Central memory CD8-positive, alpha-beta T cell (primary cell): ENCODE data around the gene RBM44.
"Not testable (repeated sequence)": the region's sequence is repeated elsewhere in the genome, so short reads cannot be mapped to it uniquely, and the experiment has no call there.

Experiments used
- ATAC-seq: fragments of 150-1000 bp; cut with Tn5 transposase; replicated peaks from 2 replicates; pipeline ENCODE4 v1.10.0; 2022; ENCODE audit warnings: mild to moderate bottlenecking, moderate FRiP score, moderate number of reproducible peaks; ENCODE audit not compliant: poor library complexity, severe bottlenecking; ENCODE audit errors: extremely low read depth
- DNase-seq, 2 donors: peaks; one replicate each; pipeline ENCODE4 v3.0.0; 2021; ENCODE audit warnings: low spot score in 2 of 2
- H3K27ac Mint-ChIP-seq: one replicate; pipeline ENCODE4 v1.8.0; 2022; ENCODE audit warnings: low read depth, mild to moderate bottlenecking, moderate library complexity, mixed read lengths
- H3K27me3 Mint-ChIP-seq: one replicate; pipeline ENCODE4 v1.8.0; 2022; ENCODE audit warnings: mixed read lengths
- H3K36me3 Mint-ChIP-seq: one replicate; pipeline ENCODE4 v1.8.0; 2022; ENCODE audit warnings: mild to moderate bottlenecking, moderate library complexity, mixed read lengths; ENCODE audit not compliant: insufficient read depth
- H3K4me1 Mint-ChIP-seq: one replicate; pipeline ENCODE4 v1.8.0; 2022; ENCODE audit warnings: mixed read lengths
- H3K4me3 Mint-ChIP-seq: one replicate; pipeline ENCODE4 v1.8.0; 2022; ENCODE audit warnings: mild to moderate bottlenecking, moderate library complexity, mixed read lengths
- H3K9me3 Mint-ChIP-seq: one replicate; pipeline ENCODE4 v1.8.0; 2022; ENCODE audit warnings: mixed read lengths

The RBM44 gene

GRCh38 chr2:237862528-237862895 is 63.9 kb downstream of the RBM44 start:
- peaks cover 80% of the 10 kb centered on the region for H3K27me3 Mint-ChIP-seq
- H3K4me1 Mint-ChIP-seq = peaks cover 8% of the 10 kb centered on the region
- peaks cover 3% of the 10 kb centered on the region for H3K36me3 Mint-ChIP-seq
- H3K4me3 Mint-ChIP-seq = no peak overlapping the region
- DNase-seq (no peak), ATAC-seq (no peak)
- H3K27ac Mint-ChIP-seq = no peak overlapping the region
- no peaks in the 10 kb centered on the region for H3K9me3 Mint-ChIP-seq

GRCh38 chr2:237863102-237863511 is 64.5 kb downstream of the RBM44 start:
- DNase-seq = no peak

GRCh38 chr2:237863689-237864443 is 65.3 kb downstream of the RBM44 start:
- Mint-ChIP-seq H3K9me3 (no peaks in the 10 kb centered on the region), H3K27me3 (peaks cover 76% of the 10 kb centered on the region), H3K36me3 (peaks cover 3% of the 10 kb centered on the region), H3K27ac (no peak overlapping the region), H3K4me1 (peaks cover 3% of the 10 kb centered on the region), H3K4me3 (no peak overlapping the region)
- ATAC-seq = no peak
- DNase-seq = no peak

More at GRCh38 chr2:237863102-237863511, 64.5 kb downstream of the RBM44 start:
- H3K27ac Mint-ChIP-seq = no peak overlapping the region
- H3K9me3 Mint-ChIP-seq = no peaks in the 10 kb centered on the region
- peaks cover 76% of the 10 kb centered on the region for H3K27me3 Mint-ChIP-seq
- ATAC-seq = no peak
- H3K4me1 Mint-ChIP-seq = peaks cover 8% of the 10 kb centered on the region
- H3K4me3 Mint-ChIP-seq = no peak overlapping the region
- H3K36me3 Mint-ChIP-seq = peaks cover 3% of the 10 kb centered on the region

- Mint-ChIP-seq H3K27me3 (peaks cover 77% of the 10 kb centered on the region), H3K9me3 (no peaks in the 10 kb centered on the region), H3K27ac (no peak overlapping the region), H3K4me3 (no peak overlapping the region), H3K4me1 (no peaks in the 10 kb centered on the region), H3K36me3 (peaks cover 3% of the 10 kb centered on the region)
- ATAC-seq (no peak), DNase-seq (no peak)
These were observed 65.9 kb downstream of the RBM44 start for GRCh38 chr2:237864444-237864931.

GRCh38 chr2:237864940-237865622 is 66.5 kb downstream of the RBM44 start:
- DNase-seq (no peak), ATAC-seq (no peak)
- H3K27ac Mint-ChIP-seq = no peak overlapping the region
- no peak overlapping the region for H3K4me3 Mint-ChIP-seq
- peaks cover 3% of the 10 kb centered on the region for H3K36me3 Mint-ChIP-seq
- no peaks in the 10 kb centered on the region for H3K4me1 Mint-ChIP-seq
- no peaks in the 10 kb centered on the region for H3K9me3 Mint-ChIP-seq
- H3K27me3 Mint-ChIP-seq = peaks cover 80% of the 10 kb centered on the region

GRCh38 chr2:237865623-237866041 is 67.1 kb downstream of the RBM44 start:
- DNase-seq (no peak), ATAC-seq (no peak)
- H3K27ac Mint-ChIP-seq = no peak overlapping the region
- H3K4me3 Mint-ChIP-seq = no peak overlapping the region
- H3K36me3 Mint-ChIP-seq = peaks cover 1% of the 10 kb centered on the region
- H3K4me1 Mint-ChIP-seq = no peaks in the 10 kb centered on the region
- H3K27me3 Mint-ChIP-seq = peaks cover 80% of the 10 kb centered on the region
- no peaks in the 10 kb centered on the region for H3K9me3 Mint-ChIP-seq

- H3K36me3 Mint-ChIP-seq = peaks cover 1% of the 10 kb centered on the region
- no peak overlapping the region for H3K27ac Mint-ChIP-seq
- H3K4me3 Mint-ChIP-seq = no peak overlapping the region
- peaks cover 80% of the 10 kb centered on the region for H3K27me3 Mint-ChIP-seq
- ATAC-seq (no peak), DNase-seq (no peak)
- H3K4me1 Mint-ChIP-seq = no peaks in the 10 kb centered on the region
- no peaks in the 10 kb centered on the region for H3K9me3 Mint-ChIP-seq
These were observed 67.6 kb downstream of the RBM44 start for GRCh38 chr2:237866101-237866621.

- DNase-seq (no peak), ATAC-seq (no peak)
- Mint-ChIP-seq H3K4me1 (no peaks in the 10 kb centered on the region), H3K4me3 (no peak overlapping the region), H3K27me3 (peaks cover 80% of the 10 kb centered on the region), H3K36me3 (peaks cover 1% of the 10 kb centered on the region), H3K9me3 (no peaks in the 10 kb centered on the region), H3K27ac (no peak overlapping the region)
These were observed 68.9 kb downstream of the RBM44 start for GRCh38 chr2:237867465-237867864.

GRCh38 chr2:237868074-237868473 is 69.5 kb downstream of the RBM44 start:
- not testable (repeated sequence) for H3K4me3 Mint-ChIP-seq, ATAC-seq, H3K4me1 Mint-ChIP-seq, H3K9me3 Mint-ChIP-seq, H3K36me3 Mint-ChIP-seq, DNase-seq, H3K27ac Mint-ChIP-seq
- peaks cover 74% of the 10 kb centered on the region for H3K27me3 Mint-ChIP-seq

- DNase-seq = no peak
- Mint-ChIP-seq H3K27me3 (peaks cover 79% of the 10 kb centered on the region), H3K27ac (no peak overlapping the region), H3K4me1 (no peaks in the 10 kb centered on the region), H3K36me3 (peaks cover 1% of the 10 kb centered on the region), H3K9me3 (no peaks in the 10 kb centered on the region), H3K4me3 (no peak overlapping the region)
- no peak for ATAC-seq
These were observed 70.2 kb downstream of the RBM44 start for GRCh38 chr2:237868631-237869342.

- H3K36me3 Mint-ChIP-seq = no peaks in the 10 kb centered on the region
- no peak overlapping the region for H3K27ac Mint-ChIP-seq
- H3K4me1 Mint-ChIP-seq = no peaks in the 10 kb centered on the region
- no peaks in the 10 kb centered on the region for H3K9me3 Mint-ChIP-seq
- peaks cover 80% of the 10 kb centered on the region for H3K27me3 Mint-ChIP-seq
- ATAC-seq (no peak), DNase-seq (no peak)
- H3K4me3 Mint-ChIP-seq = no peak overlapping the region
These were observed 70.9 kb downstream of the RBM44 start for GRCh38 chr2:237869343-237870102.

GRCh38 chr2:237870126-237870525 is 71.5 kb downstream of the RBM44 start:
- H3K27ac Mint-ChIP-seq = no peak overlapping the region
- no peaks in the 10 kb centered on the region for H3K9me3 Mint-ChIP-seq
- no peak overlapping the region for H3K4me3 Mint-ChIP-seq
- peaks cover 79% of the 10 kb centered on the region for H3K27me3 Mint-ChIP-seq
- DNase-seq (no peak), ATAC-seq (no peak)
- no peaks in the 10 kb centered on the region for H3K4me1 Mint-ChIP-seq
- H3K36me3 Mint-ChIP-seq = no peaks in the 10 kb centered on the region
